A549 (cell line): Measurements from ENCODE around the gene ACTG1. TPM values are rescaled to one million over a fixed set of nuclear protein-coding genes. Genes with fewer than 3 reads are reported as not detected.

Experiments used
- ATAC-seq, 2 experiments: fragments of 200-7000 bp in 1 of 2; fragments of >200 bp in 1 of 2; cut with Nextera tagmentation in 1 of 2; cut with Tn5 transposase in 1 of 2; 3 replicates each; pipeline versions ENCODE4 v1.8.0 to v1.9.1; 2018 to 2020; ENCODE audit warnings: mild to moderate bottlenecking in 1 of 2, moderate library complexity in 1 of 2
- CTCF ChIA-PET: fragments of 300-600 bp; sonication (Branson Sonifier 250); formaldehyde crosslinking; extraction: SDS; loops from one replicate; lab custom pipeline; 2021; ENCODE audit warnings: antibody characterized with exemption, inconsistent platforms; lab: Yijun Ruan, JAX
- POLR2A ChIA-PET: fragments of 350-600 bp; formaldehyde crosslinking; extraction: SDS; loops from one replicate; lab custom pipeline; 2021; ENCODE audit warnings: antibody characterized with exemption, inconsistent platforms; lab: Yijun Ruan, JAX
- DNase-seq, 2 experiments: peaks; one replicate each; pipeline versions ENCODE4 v3.0.0 to v3.0.0-alpha.2; 2011 to 2016; ENCODE audit warnings: low read depth in 1 of 2, low spot score in 1 of 2
- FAIRE-seq: peaks from 2 replicates; lab custom pipeline; 2011; peaks lifted over from hg19 to GRCh38; lab: Jason Lieb, UNC
- H3K27ac ChIP-seq, 2 experiments: fragments of >200 bp; sonication (Bioruptor Twin); formaldehyde crosslinking; 3 replicates each; pipeline ENCODE4 v1.5.1; 2016 to 2017
- H3K4me1 ChIP-seq: fragments of >200 bp; sonication (Bioruptor Twin); formaldehyde crosslinking; 3 replicates; pipeline ENCODE4 v1.6.1; 2016
- H3K4me2 ChIP-seq: fragments of >200 bp; sonication (Bioruptor Twin); formaldehyde crosslinking; 3 replicates; pipeline ENCODE4 v1.6.1; 2016
- H3K4me3 ChIP-seq: fragments of >200 bp; sonication (Bioruptor Twin); formaldehyde crosslinking; 3 replicates; pipeline ENCODE4 v1.5.1; 2016
- H3K9me3 ChIP-seq: fragments of >200 bp; sonication (Bioruptor Twin); formaldehyde crosslinking; 3 replicates; pipeline ENCODE4 v1.6.1; 2016
- BHLHE40 ChIP-seq: IDR thresholded peaks from 2 replicates; pipeline ENCODE4 v1.6.1; 2012; ENCODE audit warnings: low read depth, low read length, inconsistent platforms
- CBX8 ChIP-seq: fragments of 200-600 bp; sonication (generic); IDR thresholded peaks from 2 replicates; pipeline ENCODE4 v1.6.1; 2016
- CEBPB ChIP-seq, 2 experiments: fragments of >200 bp in 1 of 2; sonication (Bioruptor Twin) in 1 of 2; formaldehyde crosslinking in 1 of 2; IDR thresholded peaks; 2 replicates each; pipeline ENCODE4 v1.6.1; 2012 to 2016
- CHD2 ChIP-seq: fragments of 150-350 bp; IDR thresholded peaks from 2 replicates; pipeline ENCODE4 v1.6.1; 2014; ENCODE audit warnings: low read length; ENCODE audit not compliant: partially characterized antibody
- E2F6 ChIP-seq: IDR thresholded peaks from 2 replicates; pipeline ENCODE4 v1.6.1; 2012; ENCODE audit warnings: low read depth, borderline replicate concordance
- ESRRA ChIP-seq: fragments of 150-350 bp; IDR thresholded peaks from 2 replicates; pipeline ENCODE4 v1.6.1; 2014; ENCODE audit warnings: mild to moderate bottlenecking, low read length, borderline replicate concordance
- FOXS1 ChIP-seq: fragments of 250-450 bp; sonication (Bioruptor Pico); IDR thresholded peaks from 2 replicates; pipeline ENCODE4 v1.5.0; 2020; ENCODE audit warnings: mild to moderate bottlenecking, moderate library complexity
- GATA3 ChIP-seq: IDR thresholded peaks from 2 replicates; pipeline ENCODE4 v1.6.1; 2012; ENCODE audit warnings: borderline replicate concordance
- HDAC2 ChIP-seq: fragments of 200-600 bp; sonication (generic); IDR thresholded peaks from 2 replicates; pipeline ENCODE4 v1.6.1; 2016
- HEYL ChIP-seq: fragments of 250-450 bp; sonication (Bioruptor Pico); IDR thresholded peaks from 2 replicates; pipeline ENCODE4 v1.8.0; 2021; ENCODE audit warnings: mild to moderate bottlenecking, moderate library complexity
- KDM1A ChIP-seq: fragments of 200-600 bp; sonication (generic); IDR thresholded peaks from 2 replicates; pipeline ENCODE4 v1.6.1; 2016; ENCODE audit warnings: low read depth, mild to moderate bottlenecking
- NPAS2 ChIP-seq: fragments of 250-450 bp; sonication (Bioruptor Pico); IDR thresholded peaks from 2 replicates; pipeline ENCODE4 v1.8.0; 2022; ENCODE audit warnings: mild to moderate bottlenecking, moderate library complexity, borderline replicate concordance
- PBX3 ChIP-seq: IDR thresholded peaks from 2 replicates; pipeline ENCODE4 v1.6.1; 2012
- PHF8 ChIP-seq: fragments of 200-600 bp; sonication (generic); IDR thresholded peaks from 2 replicates; pipeline ENCODE4 v1.6.1; 2016; ENCODE audit warnings: low read depth, mild to moderate bottlenecking, antibody characterized with exemption, moderate library complexity, borderline replicate concordance
- RAD21 ChIP-seq, 2 experiments: fragments of >200 bp in 1 of 2; sonication (Bioruptor Twin) in 1 of 2; formaldehyde crosslinking in 1 of 2; IDR thresholded peaks in 1 of 2; conservative IDR thresholded peaks in 1 of 2; 2 replicates in 1 of 2; 3 replicates in 1 of 2; pipeline ENCODE4 v1.6.1; 2012 to 2018; ENCODE audit warnings: inconsistent platforms in 1 of 2
- RCOR1 ChIP-seq: fragments of 150-350 bp; IDR thresholded peaks from 2 replicates; pipeline ENCODE4 v1.6.1; 2014; ENCODE audit warnings: antibody characterized with exemption, low read length, low read depth
- RFX5 ChIP-seq: fragments of 450-650 bp; IDR thresholded peaks from 2 replicates; pipeline ENCODE4 v1.7.1; 2014; ENCODE audit warnings: antibody characterized with exemption, mild to moderate bottlenecking, moderate library complexity
- RNF2 ChIP-seq: fragments of 200-600 bp; sonication (generic); IDR thresholded peaks from 2 replicates; pipeline ENCODE4 v1.6.1; 2016; ENCODE audit warnings: low read depth, mild to moderate bottlenecking, antibody characterized with exemption, moderate library complexity, borderline replicate concordance
- SMC3 ChIP-seq: fragments of >200 bp; sonication (Bioruptor Twin); formaldehyde crosslinking; IDR thresholded peaks from 3 replicates; pipeline ENCODE4 v1.6.1; 2018; ENCODE audit warnings: inconsistent platforms
- SREBF2 ChIP-seq: fragments of 450-650 bp; IDR thresholded peaks from 2 replicates; pipeline ENCODE4 v1.6.1; 2014; ENCODE audit warnings: mild to moderate bottlenecking, moderate library complexity
- USF2 ChIP-seq: fragments of 450-650 bp; IDR thresholded peaks from 2 replicates; pipeline ENCODE4 v1.6.1; 2014; ENCODE audit warnings: antibody characterized with exemption
- WGBS: methylation state at CpG from one replicate; pipeline ENCODE4 v1.1.6; 2017; ENCODE audit errors: missing lambda C conversion rate; 5-methylcytosine and 5-hydroxymethylcytosine counted together
- polyA plus RNA-seq, 4 experiments: library from polyadenylated mRNA; depleted of rRNA in 3 of 4; stranded (reverse); fragments of >200 nt; fragmentation: RNase III in 1 of 4; extraction: RNeasy Plus Mini Kit Qiagen cat#74134 plus additional on column Dnase treatment in 1 of 4; gene quantifications; 2 replicates in 3 of 4; 3 replicates in 1 of 4; pipeline ENCODE4 v1.2.3, GENCODE V29; 2011 to 2017
- TF ChIP-seq, protein P1 (sequence below): IDR thresholded peaks from 2 replicates; pipeline ENCODE4 v1.6.1; 2012

The ACTG1 gene
- polyA plus RNA-seq, 2 of the 4 experiments (the other 2 are of a cell fraction) = 2,042 to 7,263 TPM

- no peak for FAIRE-seq
- ChIA-PET POLR2A (no interaction called here), CTCF (interaction anchor here (1.0 to 4.7 kb wide), 3 partner anchors 11 to 24 kb away, joined by 3 to 36 read pairs (median 14); no protein-coding TSS in a partner anchor)
- H3K4me2 ChIP-seq = no peak overlapping the region
- H3K27ac ChIP-seq = no peak overlapping the region
- no peak for DNase-seq
- TF ChIP-seq GATA3 (no peak), CBX8 (no peak), SREBF2 (no peak), RAD21 (conservative IDR thresholded peaks at IDR 0.05 in 1 of 2, IDR thresholded peaks at IDR 0.05 in 1 of 2) (no peak), FOXS1 (no peak), KDM1A (no peak), ESRRA (no peak), RCOR1 (no peak), BHLHE40 (no peak), SMC3 (no peak), HDAC2 (no peak), NPAS2 (no peak), RFX5 (no peak), CHD2 (no peak), RNF2 (no peak)
- TF ChIP-seq, protein P1, sequence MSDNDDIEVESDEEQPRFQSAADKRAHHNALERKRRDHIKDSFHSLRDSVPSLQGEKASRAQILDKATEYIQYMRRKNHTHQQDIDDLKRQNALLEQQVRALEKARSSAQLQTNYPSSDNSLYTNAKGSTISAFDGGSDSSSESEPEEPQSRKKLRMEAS = no peak
- H3K9me3 ChIP-seq = no peaks in the 10 kb centered on the region
- peaks cover 10% of the 10 kb centered on the region; the same call in 2 of the 3 replicates for H3K4me1 ChIP-seq
- WGBS = 94% methylated on average over 33 of the region's 33 CpGs
- no peak overlapping the region for H3K4me3 ChIP-seq
- no peak for ATAC-seq
Measured at GRCh38 chr17:81462506-81463125, 50.0 kb downstream of the ACTG1 start.

GRCh38 chr17:81461607-81462500 is 50.7 kb downstream of the ACTG1 start:
- WGBS = 91% methylated on average over 45 of the region's 50 CpGs
- ChIA-PET CTCF (interaction anchor here (0.7 to 4.7 kb wide), 10 partner anchors 9 to 222 kb away, joined by 3 to 36 read pairs (median 4); no protein-coding TSS in a partner anchor), POLR2A (interaction anchor here (1.5 kb wide), 1 partner anchor 43 kb away, joined by 3 read pairs; no protein-coding TSS in a partner anchor)
- no peak overlapping the region for H3K4me3 ChIP-seq
- H3K9me3 ChIP-seq = no peaks in the 10 kb centered on the region
- H3K4me2 ChIP-seq = no peak overlapping the region
- no peak for ATAC-seq
- no peak for DNase-seq
- TF ChIP-seq HEYL (CRISPR knock-in tag) = no peak
- TF ChIP-seq PHF8 = no peak
- TF ChIP-seq USF2 = no peak
- TF ChIP-seq CEBPB (IDR thresholded peaks at IDR 0.05) = no peak
- TF ChIP-seq PBX3 = no peak
- no peak for TF ChIP-seq E2F6
- peaks cover 10% of the 10 kb centered on the region; the same call in 2 of the 3 replicates for H3K4me1 ChIP-seq
- H3K27ac ChIP-seq = no peak overlapping the region
- FAIRE-seq = no peak
